Stimulated activated naive CD4-positive, alpha-beta T cell treated with Interleukin-2 at 50 U/mL for 16 hours (primary cell): ENCODE data around the gene PPP1R18.

Experiments
- DNase-seq: peaks from one replicate; lab custom pipeline; 2025; lab: John Stamatoyannopoulos, UW

The PPP1R18 gene

GRCh38 chr6:30689022-30689865 lies 2.8 kb upstream of the PPP1R18 start:
- no peak for DNase-seq

GRCh38 chr6:30688569-30688968 lies 2.1 kb upstream of the PPP1R18 start:
- no peak for DNase-seq

- no peak for DNase-seq
Observed at GRCh38 chr6:30687659-30688431, 1.4 kb upstream of the PPP1R18 start.

- peak; percentile 85 for DNase-seq
Observed at GRCh38 chr6:30686908-30687658, 638 bp upstream of the PPP1R18 start.

GRCh38 chr6:30685157-30686008 lies 1.1 kb downstream of the PPP1R18 start:
- no peak for DNase-seq

GRCh38 chr6:30684386-30685156 lies 1.9 kb downstream of the PPP1R18 start:
- peak; percentile 45 for DNase-seq

- no peak for DNase-seq
Observed at GRCh38 chr6:30683980-30684338, 2.5 kb downstream of the PPP1R18 start.

GRCh38 chr6:30683183-30683979 lies 3.1 kb downstream of the PPP1R18 start:
- DNase-seq = no peak

- peak; percentile 84 for DNase-seq
Observed at GRCh38 chr6:30682143-30683117, 4.0 kb downstream of the PPP1R18 start.

GRCh38 chr6:30681766-30682142 lies 4.7 kb downstream of the PPP1R18 start:
- DNase-seq = no peak

- no peak for DNase-seq
Observed at GRCh38 chr6:30679765-30680535, 6.5 kb downstream of the PPP1R18 start.

- peak; percentile 86 for DNase-seq
Observed at GRCh38 chr6:30678964-30679726, 7.3 kb downstream of the PPP1R18 start.

- DNase-seq = no peak
Observed at GRCh38 chr6:30676660-30677285, 9.7 kb downstream of the PPP1R18 start.

GRCh38 chr6:30672445-30673253 lies 13.8 kb downstream of the PPP1R18 start, which contains the start of gene DHX16:
TSS of gene DHX16 (minus strand) at chr6:30673006. CDS start at chr6:30672841, 165 bp downstream.
- peak; percentile 88 for DNase-seq

- DNase-seq = no peak
Observed at GRCh38 chr6:30670760-30671527, 15.5 kb downstream of the PPP1R18 start.
